K562 (cell line): ENCODE data around the gene TRIM34. TPM values are rescaled to one million over a fixed set of nuclear protein-coding genes. Genes with fewer than 3 reads are reported as not detected.

Experiments
- ARID1B ChIP-seq: fragments of 450-650 bp; IDR thresholded peaks from 2 replicates; pipeline ENCODE4 v1.6.1; 2016; ENCODE audit warnings: antibody characterized with exemption, mild to moderate bottlenecking, inconsistent platforms
- EP300 ChIP-seq: IDR thresholded peaks from 2 replicates; pipeline ENCODE4 v1.6.1; 2012; ENCODE audit warnings: low read length, improper control_type of control experiment
- GATA2 ChIP-seq: sonication (generic); formaldehyde crosslinking; IDR thresholded peaks from 2 replicates; pipeline ENCODE4 v1.4.0; 2020; ENCODE audit warnings: mild to moderate bottlenecking, missing genetic modification reagents
- GTF2A2 ChIP-seq: IDR thresholded peaks from 2 replicates; pipeline ENCODE4 v1.6.1; 2016; ENCODE audit warnings: mild to moderate bottlenecking, missing genetic modification characterization, missing compliant biosample characterization
- KHSRP ChIP-seq: fragments of 450-650 bp; IDR thresholded peaks from 2 replicates; pipeline ENCODE4 v1.6.1; 2017
- L3MBTL2 ChIP-seq: fragments of 450-650 bp; IDR thresholded peaks from 2 replicates; pipeline ENCODE4 v1.6.1; 2016; ENCODE audit warnings: mild to moderate bottlenecking, moderate library complexity
- MAX ChIP-seq: sonication (generic); formaldehyde crosslinking; IDR thresholded peaks from 2 replicates; pipeline ENCODE4 v1.9.0; 2022; ENCODE audit warnings: mild to moderate bottlenecking, missing genetic modification reagents
- NCOR1 ChIP-seq: fragments of 450-650 bp; IDR thresholded peaks from 2 replicates; pipeline ENCODE4 v1.6.1; 2016; ENCODE audit warnings: mild to moderate bottlenecking, moderate library complexity
- NFIC ChIP-seq: fragments of 450-650 bp; IDR thresholded peaks from 2 replicates; pipeline ENCODE4 v1.6.1; 2017; ENCODE audit warnings: mild to moderate bottlenecking, inconsistent platforms
- NFXL1 ChIP-seq: fragments of 450-650 bp; formaldehyde crosslinking; IDR thresholded peaks from 2 replicates; pipeline ENCODE4 v1.4.0; 2021; ENCODE audit warnings: mild to moderate bottlenecking
- PKNOX1 ChIP-seq: fragments of 450-650 bp; IDR thresholded peaks from 2 replicates; pipeline ENCODE4 v1.6.1; 2016
- RBM14 ChIP-seq: fragments of 200-400 bp; formaldehyde crosslinking; IDR thresholded peaks from 2 replicates; pipeline ENCODE4 v1.6.1; 2018; ENCODE audit warnings: low read depth, mild to moderate bottlenecking, low read length, moderate library complexity, borderline replicate concordance; ENCODE audit not compliant: insufficient read depth
- SMARCA4 ChIP-seq: fragments of 450-650 bp; IDR thresholded peaks from 2 replicates; pipeline ENCODE4 v1.6.1; 2016
- SRSF7 ChIP-seq: fragments of 200-400 bp; formaldehyde crosslinking; optimal IDR thresholded peaks from 2 replicates; pipeline ENCODE3; 2017; ENCODE audit warnings: mild to moderate bottlenecking, low read depth, low read length
- TEAD4 ChIP-seq, 2 experiments: sonication (generic) in 1 of 2; formaldehyde crosslinking in 1 of 2; IDR thresholded peaks; 2 replicates each; pipeline versions ENCODE4 v1.6.1 to v1.8.0; 2012 to 2022; ENCODE audit warnings: borderline replicate concordance in 1 of 2, inconsistent platforms in 1 of 2, low read length in 1 of 2, mild to moderate bottlenecking in 1 of 2, missing genetic modification reagents in 1 of 2
- polyA plus RNA-seq, 8 experiments: library from polyadenylated mRNA; depleted of rRNA in 4 of 8; stranded (reverse) in 5 of 8; unstranded in 3 of 8; fragments of >200 nt; fragmentation: Nextera tagmentation in 2 of 8; fragmentation: Illumina TruSeq in 1 of 8; extraction: Ambion mirVana in 2 of 8; extraction: Trizol in 1 of 8; gene quantifications; 2 replicates each; pipeline versions ENCODE4 v1.2.1 to v1.2.3, GENCODE V29; 2011 to 2014; ENCODE audit warnings: inconsistent platforms in 1 of 8, missing spikeins in 1 of 8
- total RNA-seq, 7 experiments: library from RNA; depleted of rRNA in 6 of 7; stranded (reverse); fragments of >200 nt in 6 of 7; fragmentation: Illumina TruSeq in 2 of 7; extraction: Trizol in 2 of 7; gene quantifications; 2 replicates each; pipeline versions ENCODE4 v1.2.1 to v1.2.3, GENCODE V29; 2011 to 2021; ENCODE audit warnings: low replicate concordance in 1 of 7

Gene TRIM34
- total and polyA plus RNA-seq, 9 of the 15 experiments (the other 6 are each of a cell fraction or from before 2014, with no cell fraction given) = 0.31 to 2.9 (median 1.3) TPM

- TF ChIP-seq MAX (no peak), GTF2A2 (tag) (no peak), NCOR1 (peak; percentile 76), EP300 (peak; percentile 55; the same call in 1 of the 2 replicates), KHSRP (no peak), PKNOX1 (no peak), RBM14 (no peak), SRSF7 (no peak), SMARCA4 (peak; percentile 19; the same call in 1 of the 2 replicates), GATA2 (CRISPR knock-in tag) (peak; percentile 11; the same call in 1 of the 2 replicates), NFXL1 (CRISPR knock-in tag) (no peak), L3MBTL2 (no peak), TEAD4 (IDR thresholded peaks at IDR 0.05; ENCODE audit: low read length) (peak; percentile 66), TEAD4 (CRISPR knock-in tag; IDR thresholded peaks at IDR 0.05; ENCODE audit: borderline replicate concordance) (no peak), NFIC (peak; percentile 42), ARID1B (peak; percentile 80)
- TF ChIP-seq, all 486 proteins: peak for 19
These were observed 3.9 kb upstream of the TRIM34 start (continued) for GRCh38 chr11:5620651-5621521.
